ENCODE data around the gene SPEM3. TPM values are rescaled to one million over a fixed set of nuclear protein-coding genes. Genes with fewer than 3 reads are reported as not detected.

Gene SPEM3
- polyA plus RNA-seq, 5 donors = not detected

- DNase-seq = peak; percentile 98 to 99
These were observed 24.5 kb upstream of the SPEM3 start, which contains the start of gene TMEM256 for GRCh38 chr17:7403977-7404736. TMEM256 (minus strand) TSS chr17:7404097; CDS start chr17:7404084, 13 bp downstream.

- DNase-seq = no peak
These were observed 23.8 kb upstream of the SPEM3 start for GRCh38 chr17:7404737-7405349.

GRCh38 chr17:7405350-7406234, 23.1 kb upstream of the SPEM3 start:
- DNase-seq = no peak

GRCh38 chr17:7406235-7406825, 22.3 kb upstream of the SPEM3 start:
- DNase-seq = no peak

GRCh38 chr17:7407082-7407481, 21.6 kb upstream of the SPEM3 start:
- DNase-seq = no peak

GRCh38 chr17:7407485-7408251, 21.0 kb upstream of the SPEM3 start, which contains the start of gene NLGN2:
NLGN2 (plus strand) TSS chr17:7407845; CDS start chr17:7408256, 411 bp downstream.
- DNase-seq = no peak

- no peak for DNase-seq
These were observed 20.4 kb upstream of the SPEM3 start for GRCh38 chr17:7408252-7408727.

GRCh38 chr17:7408863-7409262, 19.8 kb upstream of the SPEM3 start:
- no peak for DNase-seq

GRCh38 chr17:7409716-7410115, 18.9 kb upstream of the SPEM3 start:
- no peak for DNase-seq

- DNase-seq = no peak
These were observed 17.8 kb upstream of the SPEM3 start for GRCh38 chr17:7410634-7411426.

- no peak for DNase-seq
These were observed 17.3 kb upstream of the SPEM3 start for GRCh38 chr17:7411427-7411750.

GRCh38 chr17:7413346-7413985, 15.2 kb upstream of the SPEM3 start:
- no peak for DNase-seq

GRCh38 chr17:7414837-7415236, 13.8 kb upstream of the SPEM3 start:
- no peak for DNase-seq

- DNase-seq = no peak
These were observed 12.9 kb upstream of the SPEM3 start for GRCh38 chr17:7415784-7416183.

- no peak for DNase-seq
These were observed 12.3 kb upstream of the SPEM3 start for GRCh38 chr17:7416323-7416722.

- DNase-seq = no peak
These were observed 11.5 kb upstream of the SPEM3 start for GRCh38 chr17:7417056-7417655.

GRCh38 chr17:7418472-7419152, 10.0 kb upstream of the SPEM3 start:
- DNase-seq = no peak

GRCh38 chr17:7419819-7420610, 8.6 kb upstream of the SPEM3 start, which contains the start of gene SPEM1:
SPEM1 (plus strand) TSS chr17:7420324; CDS start chr17:7420385, 61 bp downstream.
- peak; percentile 45 to 54 for DNase-seq
